Body of pancreas (tissue), 4 donors: ENCODE measurements around the gene RECQL5.

Experiments used
- CTCF ChIP-seq, 7 experiments: fragments of 450-650 bp in 4 of 7; fragments of 200-600 bp in 3 of 7; sonication (generic) in 3 of 7; IDR thresholded peaks; one replicate each; pipeline ENCODE4 v1.5.1; 2016 to 2019; ENCODE audit warnings: antibody characterized with exemption in 7 of 7
- POLR2A ChIP-seq, 3 donors: fragments of 450-650 bp; IDR thresholded peaks; one replicate each; pipeline ENCODE4 v1.6.1; 2016; ENCODE audit warnings: antibody characterized with exemption in 3 of 3, mild to moderate bottlenecking in 2 of 3

GRCh38 chr17:75647061-75647460 is 19.9 kb downstream of the RECQL5 start:
- TF ChIP-seq POLR2A (IDR thresholded peaks at IDR 0.05) (no peak), CTCF (IDR thresholded peaks at IDR 0.05) (no peak)
